Germinal center (tissue), 1 donor: ENCODE data around the gene COX17.

Source experiments
- DNase-seq: peaks from one replicate; pipeline ENCODE4 v3.0.0; 2012; ENCODE audit warnings: mixed read lengths, low spot score

Gene COX17

DNA sequence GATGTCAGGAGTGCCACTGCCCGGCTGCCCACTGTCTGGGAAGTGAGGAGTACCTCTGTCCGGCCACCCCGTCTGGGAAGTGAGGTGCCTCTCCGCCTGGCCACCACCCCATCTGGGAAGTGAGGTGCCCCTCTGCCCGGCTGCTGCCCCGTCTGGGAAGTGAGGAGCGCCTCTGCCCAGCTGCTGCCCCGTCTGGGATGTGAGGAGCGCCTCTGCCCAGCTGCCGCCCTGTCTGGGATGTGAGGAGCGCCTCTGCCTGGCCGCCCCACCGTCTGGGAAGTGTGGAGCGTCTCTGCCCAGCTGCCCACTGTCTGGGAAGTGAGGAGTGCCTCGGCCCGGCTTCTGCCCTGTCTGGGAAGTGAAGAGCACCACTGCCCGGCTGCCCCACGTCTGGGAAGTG lies 3.3 kb downstream of the COX17 start:
- no peak for DNase-seq

DNA sequence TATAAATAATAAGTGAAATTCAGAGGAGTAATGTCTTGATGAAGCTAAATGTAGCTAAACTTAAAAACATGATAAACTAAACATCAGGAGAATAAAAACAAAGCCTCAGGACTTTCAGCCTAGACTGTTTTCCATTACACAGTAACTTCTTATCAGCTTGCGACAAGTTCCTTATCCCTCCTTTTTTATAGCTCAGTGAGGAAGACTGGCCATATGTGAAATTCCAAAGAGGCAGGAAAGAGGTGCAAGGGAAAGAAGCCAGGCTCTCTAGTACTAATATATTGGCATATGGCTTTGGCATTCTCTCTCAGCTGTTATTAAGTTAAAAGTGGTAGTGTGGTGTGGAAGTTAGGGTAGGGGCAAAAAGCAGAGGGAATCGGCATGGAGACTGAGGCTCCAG lies 4.4 kb downstream of the COX17 start:
- DNase-seq, result no peak

DNA sequence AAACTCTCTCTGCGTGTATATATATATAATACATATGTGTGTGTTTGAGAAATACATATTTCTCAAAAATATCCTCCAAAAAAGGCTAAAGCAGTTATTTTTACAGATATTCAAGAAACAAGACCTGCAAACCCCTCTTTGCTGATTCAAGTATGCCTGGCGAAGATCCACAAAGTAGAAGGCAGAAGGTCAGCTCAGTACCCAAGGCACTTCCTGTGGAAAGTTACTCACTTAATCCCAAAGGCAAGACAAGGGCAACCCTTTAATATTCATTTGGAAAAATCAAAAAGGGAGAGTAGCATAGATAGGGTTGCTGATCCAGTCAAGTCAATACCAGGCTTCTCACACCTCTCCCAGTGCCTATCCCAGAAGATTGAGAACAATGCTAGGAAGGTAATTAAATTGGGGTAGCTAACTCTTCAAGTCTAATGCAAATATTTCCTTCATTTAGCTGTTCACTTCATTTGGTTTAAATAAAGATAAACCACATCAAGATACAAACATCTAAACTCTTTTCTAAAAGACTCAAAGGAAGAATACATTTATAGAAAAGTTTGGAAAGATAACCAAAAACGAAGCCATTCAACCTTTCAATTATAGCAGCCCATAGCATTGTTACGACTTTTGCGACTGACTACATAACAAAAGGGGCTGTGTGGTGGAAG lies 7.2 kb downstream of the COX17 start:
- no peak for DNase-seq

DNA sequence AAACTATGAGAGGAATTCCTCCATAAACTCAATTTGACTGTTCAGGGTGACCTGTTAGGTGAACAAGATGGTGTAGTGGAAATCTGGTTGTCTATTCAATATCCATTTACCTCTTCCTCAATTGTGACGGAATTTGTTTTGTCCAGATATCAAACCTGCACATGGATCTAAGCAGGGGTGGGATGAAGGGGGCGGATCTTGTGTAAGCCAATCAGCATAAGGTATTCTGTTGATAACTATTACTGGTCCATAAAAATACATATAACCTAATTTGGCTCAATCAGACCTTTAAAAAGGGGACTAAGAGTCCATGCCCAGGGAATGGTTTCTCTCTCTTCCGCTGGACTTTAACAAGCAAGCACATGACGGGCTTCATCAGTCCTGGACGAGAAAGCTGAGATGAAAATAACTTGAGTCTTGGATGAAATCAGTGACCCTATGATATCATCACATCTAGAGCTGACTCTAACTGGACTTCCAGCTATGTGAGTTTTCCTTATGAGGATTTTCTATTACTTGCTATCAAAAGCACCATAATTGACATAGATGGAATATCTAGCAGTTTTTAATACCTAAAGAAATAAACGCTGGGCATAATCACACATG lies 11.1 kb downstream of the COX17 start:
- DNase-seq, result no peak

DNA sequence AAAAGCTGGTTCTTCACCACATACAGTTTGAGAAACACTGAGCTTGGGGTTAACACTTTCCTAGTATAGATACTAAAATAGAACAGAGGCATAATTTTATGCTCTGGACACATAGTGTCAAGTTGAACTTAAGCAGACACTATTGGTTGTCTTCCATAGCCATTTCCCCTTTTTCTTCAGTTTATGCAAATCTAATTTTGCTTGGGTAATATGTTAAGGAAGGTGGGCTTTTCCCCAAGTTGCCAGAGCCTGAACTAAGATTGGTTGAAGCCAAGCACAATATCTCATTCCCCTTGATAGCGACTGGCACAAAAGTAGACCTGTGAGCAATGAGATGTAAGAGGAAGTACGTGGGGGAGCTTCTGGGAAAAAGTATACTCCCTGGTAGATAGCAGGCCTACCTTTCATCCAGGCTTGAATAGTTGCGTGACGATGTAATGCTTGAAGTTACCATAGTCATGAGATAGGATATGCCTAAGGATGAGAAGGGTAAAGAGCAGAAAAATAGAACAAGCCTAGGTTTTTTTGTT lies 12.3 kb downstream of the COX17 start:
- no peak for DNase-seq

DNA sequence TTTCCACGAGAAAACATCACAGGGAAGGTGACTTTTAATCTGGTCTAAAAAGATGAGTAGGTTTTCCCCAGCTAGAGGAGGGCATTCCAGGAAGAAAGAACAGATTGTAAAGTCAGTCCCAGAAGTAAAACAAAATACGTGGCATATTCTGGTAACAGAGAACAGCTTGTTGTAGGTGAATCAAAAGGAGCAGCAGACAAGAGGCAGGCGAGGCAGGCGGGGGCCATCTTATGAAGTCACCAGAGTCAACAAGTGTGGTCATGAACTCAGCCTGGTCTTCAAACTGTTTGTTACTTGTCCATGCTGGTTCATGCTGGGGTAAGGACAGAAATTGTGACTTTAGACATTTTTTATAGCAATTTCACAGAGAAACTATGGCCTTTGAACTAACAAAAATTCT lies 12.8 kb downstream of the COX17 start:
- no peak for DNase-seq

DNA sequence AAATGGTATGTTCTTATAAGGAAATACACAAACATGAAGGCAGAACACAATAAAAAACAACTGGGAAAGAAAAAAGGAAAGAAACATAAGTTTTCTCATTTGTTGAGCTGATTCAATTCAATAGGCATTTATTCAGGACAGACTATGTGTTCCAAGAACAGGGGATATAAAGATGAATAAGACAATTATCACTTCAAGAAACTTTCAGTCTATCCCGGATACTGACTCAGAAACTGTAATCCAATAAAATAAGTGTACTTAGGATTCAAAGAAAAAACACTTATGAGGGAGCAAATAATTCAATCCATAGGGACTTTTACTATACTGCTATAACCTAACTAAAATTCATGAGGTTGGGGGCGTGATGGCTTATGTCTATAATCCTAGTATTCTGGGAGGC lies 13.3 kb downstream of the COX17 start:
- DNase-seq, result no peak

DNA sequence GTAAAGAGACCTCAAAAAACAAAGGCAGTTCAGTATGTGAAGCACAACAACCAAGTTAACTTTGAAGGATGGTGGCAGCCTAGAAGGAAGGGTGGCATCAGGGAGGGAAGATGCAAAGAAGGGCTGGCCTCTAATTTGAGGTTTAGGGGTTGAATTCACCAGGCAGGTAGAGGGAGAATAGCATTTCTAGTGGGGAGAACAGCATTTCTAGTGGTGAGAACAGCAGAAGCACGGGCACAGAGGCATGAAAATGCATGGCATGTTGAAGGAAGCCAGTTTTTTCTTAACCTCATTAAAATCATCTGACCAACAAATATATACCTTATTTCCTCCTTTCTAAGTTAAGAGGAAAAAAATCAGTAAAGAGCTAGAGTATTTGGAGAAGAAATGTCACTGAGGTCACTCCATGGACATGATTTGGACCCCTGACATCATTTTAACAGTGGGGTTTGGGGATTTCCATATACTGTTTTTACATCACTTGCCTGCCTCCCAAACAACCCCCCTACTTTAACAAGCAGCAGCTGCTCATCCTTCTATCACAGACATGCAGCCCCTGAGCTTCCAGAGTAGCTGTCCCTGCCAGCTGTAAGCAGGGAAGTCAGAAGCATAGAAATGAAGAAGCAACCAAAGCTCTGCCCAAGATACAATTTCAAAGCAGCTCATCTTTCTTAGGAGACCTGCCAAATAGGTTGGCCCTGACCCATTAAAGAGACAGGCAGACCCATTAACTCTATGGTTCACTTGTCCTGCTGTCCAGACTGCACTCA lies 14.4 kb downstream of the COX17 start:
- DNase-seq, result no peak

DNA sequence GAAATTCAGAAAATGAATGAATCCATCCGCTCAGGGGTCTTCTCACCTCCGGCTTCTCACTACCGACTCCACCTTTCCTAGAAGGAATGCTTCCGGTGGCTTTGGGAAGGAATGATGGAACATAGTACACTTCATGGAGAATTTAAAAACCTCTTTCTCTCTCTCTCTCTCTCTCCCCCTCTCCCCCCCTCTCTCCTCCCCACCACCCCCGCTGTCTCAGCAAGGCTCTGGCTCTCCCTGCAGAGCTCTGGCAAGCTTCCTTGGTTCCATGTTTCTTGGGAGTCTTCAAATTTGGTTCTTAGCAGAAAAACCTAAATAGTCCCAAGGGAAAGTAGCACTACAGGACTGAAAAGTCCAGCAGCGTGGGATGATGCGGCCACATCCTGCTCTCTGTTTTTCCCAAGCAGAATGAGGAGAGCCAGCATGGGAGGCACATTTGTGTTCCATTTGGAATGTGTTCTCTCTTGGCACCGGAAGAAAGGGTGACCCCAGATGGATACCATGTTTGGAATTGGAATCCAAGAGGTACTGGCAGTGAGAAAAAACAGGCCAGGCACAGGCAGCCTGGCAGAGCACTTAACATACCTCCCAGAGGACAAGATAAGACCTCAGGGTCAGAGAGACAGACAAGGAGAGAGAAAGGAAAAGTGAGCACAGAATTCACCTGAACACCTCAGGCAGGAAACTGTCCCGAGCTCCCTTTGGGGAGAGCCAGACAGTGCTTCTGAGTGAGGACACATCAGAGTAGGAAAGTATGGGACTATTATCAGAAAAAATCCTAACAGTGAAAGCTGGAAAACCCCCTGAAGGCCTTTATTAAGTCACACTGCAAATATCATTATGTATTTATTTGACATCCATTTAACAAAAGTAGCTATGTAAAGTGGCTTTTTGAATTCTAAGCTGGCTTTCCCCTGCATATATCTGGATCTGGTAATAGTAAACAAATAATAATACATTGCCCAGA lies 16.4 kb downstream of the COX17 start, which contains the start of gene POPDC2:
TSS of gene POPDC2 (minus strand) at position 116 of the 967 bp plus-strand sequence. CDS start 166 bp downstream, outside the sequence.
- no peak for DNase-seq

DNA sequence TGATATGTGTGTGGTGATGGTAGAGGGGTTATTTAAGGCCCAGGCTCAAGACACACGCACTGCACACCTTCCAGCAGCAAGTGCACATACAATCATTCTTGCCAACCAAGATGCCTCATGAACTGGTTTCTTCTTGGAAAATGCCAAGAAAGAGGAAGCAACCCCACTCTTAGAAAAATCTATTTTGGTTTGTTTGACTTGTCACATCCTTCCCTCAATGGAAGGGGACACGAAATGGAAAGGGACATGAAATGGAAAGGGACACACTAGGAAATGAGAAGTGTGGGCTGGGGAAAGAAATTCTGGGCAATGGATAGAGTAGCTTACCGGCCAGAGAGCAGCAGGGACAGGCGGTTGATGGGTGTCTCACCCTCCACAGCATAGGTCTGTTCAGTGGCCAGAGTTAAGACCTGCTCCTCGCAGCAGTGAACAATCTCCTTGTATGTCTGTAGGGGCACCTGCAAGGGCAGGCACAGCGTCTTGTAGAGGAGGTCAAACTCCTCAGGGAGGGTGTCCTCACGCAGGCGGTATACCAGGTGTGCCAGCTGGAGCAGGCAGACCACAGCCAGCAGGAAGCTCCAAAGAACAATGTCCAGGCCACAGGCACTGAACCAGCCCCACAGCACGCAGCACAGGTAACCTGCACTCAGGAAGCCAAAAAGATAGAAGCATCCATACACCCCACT lies 17.5 kb downstream of the COX17 start:
- no peak for DNase-seq

DNA sequence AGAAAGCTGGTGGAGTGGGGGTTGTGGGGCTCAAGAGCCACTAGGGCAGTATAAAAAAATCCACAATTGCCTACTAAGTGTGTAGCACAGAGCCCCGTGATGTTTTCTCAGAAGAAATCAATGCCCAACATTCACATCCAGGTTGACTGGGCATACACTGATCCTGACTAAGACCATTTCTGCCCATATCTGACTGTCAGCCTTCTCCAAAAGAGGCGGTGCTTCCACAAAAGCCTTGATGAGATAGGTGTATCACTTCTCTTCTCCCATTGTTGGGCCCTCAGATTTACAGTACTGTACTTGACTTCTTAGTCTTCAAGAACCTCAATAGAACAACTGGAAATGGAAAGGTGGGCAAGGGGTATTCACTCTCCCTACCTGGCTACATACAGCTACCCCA lies 18.2 kb downstream of the COX17 start:
- DNase-seq, result no peak

DNA sequence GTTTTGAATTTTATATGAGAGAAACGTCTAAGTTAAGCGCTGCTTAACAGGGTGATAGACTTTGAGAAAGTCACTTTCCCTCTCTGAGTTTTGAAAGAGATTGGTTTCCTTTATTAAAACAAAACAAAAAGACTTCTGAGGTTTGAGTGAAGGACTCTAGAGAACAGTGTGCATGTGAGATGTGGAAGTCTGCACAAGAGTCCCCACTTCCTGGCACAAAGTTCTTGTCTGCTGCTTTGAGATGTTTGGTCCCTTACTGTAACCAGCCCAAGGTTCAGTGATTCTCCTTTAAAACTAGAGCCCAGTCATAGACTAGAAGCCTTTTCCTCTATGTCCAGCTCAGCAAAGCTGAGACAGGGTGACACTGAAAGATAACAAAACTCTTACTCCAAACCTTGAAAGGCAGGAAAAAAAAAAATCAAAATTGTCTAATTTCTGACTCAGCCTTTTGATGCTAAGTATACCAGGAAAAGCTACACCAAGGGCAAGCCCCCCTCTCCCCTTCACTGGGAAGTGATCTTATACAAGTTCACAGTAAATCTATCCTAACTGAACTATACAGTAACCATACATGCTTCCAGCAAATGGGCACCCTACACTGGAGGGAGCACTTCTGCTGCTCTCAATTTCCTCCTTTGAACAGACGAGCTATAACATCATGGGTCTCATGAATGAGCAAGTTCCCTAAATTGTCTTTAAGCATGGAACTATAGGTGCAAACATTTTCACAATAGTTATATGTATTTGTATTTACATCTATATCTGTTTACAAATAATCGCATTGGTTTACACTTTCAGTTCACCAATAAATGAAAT lies 19.1 kb downstream of the COX17 start:
- DNase-seq, result no peak

DNA sequence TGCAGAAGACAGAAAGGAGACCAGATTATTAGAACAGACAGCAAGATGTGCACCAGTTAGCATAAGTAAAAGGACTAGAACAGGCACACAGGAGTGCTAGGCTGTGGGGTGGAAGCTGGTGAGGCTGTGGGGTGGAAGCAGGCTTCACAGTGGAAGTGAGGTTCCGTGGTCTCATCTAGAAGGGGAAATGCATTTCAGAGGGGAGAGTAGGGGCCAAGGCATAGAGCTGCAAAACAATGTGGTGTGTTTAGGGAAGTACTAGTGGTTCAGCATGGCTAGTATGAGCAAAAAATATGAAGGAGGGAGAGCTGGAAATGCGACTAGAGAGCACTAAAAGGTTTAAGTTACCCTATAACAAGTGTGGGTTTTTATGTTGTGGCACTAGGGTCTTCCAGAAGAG lies 23.3 kb downstream of the COX17 start:
- DNase-seq, result no peak

DNA sequence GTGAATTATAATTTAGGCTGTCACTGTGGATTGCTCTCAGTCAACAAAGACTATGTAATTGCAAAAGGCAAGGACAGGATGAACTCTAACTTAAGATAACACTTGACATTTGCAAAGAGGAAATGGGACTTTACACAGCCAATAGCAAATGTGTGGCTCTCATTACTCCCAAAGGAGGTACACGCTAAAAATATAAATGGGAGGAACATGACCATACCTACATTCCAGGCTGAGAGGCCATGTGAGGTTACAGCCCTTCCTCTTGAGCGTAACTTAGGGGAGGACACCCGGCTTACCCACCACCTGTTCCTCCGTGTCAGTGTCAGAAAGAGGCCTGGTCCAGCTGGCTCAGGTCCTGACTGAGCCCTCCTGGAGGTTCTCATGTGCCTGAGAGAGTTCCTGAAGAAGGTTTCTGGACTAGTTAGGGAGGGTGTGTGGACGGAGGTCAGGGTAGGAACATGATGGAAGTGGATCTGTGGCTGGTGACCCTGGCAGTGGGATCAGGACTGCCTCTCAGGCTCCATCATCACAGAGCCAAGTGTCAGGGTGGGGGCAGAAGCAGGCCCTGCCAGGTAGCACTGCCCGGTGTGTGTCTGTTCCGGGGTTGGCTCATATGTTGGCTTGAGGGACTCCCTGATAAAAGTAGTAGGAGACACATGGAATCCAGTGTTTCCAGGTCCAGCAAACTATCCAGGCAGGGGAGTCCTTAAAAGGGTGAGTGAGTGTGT lies 24.7 kb downstream of the COX17 start:
- DNase-seq, result no peak

DNA sequence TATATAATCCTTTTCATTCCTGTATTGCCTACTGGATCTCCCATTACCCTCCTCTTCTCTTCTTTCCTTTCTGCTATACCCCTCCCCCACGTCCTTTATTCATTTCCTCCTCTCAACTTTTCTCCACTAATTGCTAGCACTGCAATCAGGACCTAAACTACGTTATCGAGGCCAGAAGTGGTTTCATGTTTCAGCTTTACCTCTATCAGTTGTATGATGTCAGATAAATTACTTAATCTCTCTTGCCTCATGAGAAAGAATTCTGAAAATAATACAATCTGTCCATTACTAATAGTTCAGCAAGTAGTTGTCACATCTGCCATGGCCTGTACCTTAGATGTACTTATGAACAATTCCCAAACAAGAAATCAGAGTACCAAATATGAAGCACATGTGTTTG lies 27.4 kb downstream of the COX17 start:
- no peak for DNase-seq

DNA sequence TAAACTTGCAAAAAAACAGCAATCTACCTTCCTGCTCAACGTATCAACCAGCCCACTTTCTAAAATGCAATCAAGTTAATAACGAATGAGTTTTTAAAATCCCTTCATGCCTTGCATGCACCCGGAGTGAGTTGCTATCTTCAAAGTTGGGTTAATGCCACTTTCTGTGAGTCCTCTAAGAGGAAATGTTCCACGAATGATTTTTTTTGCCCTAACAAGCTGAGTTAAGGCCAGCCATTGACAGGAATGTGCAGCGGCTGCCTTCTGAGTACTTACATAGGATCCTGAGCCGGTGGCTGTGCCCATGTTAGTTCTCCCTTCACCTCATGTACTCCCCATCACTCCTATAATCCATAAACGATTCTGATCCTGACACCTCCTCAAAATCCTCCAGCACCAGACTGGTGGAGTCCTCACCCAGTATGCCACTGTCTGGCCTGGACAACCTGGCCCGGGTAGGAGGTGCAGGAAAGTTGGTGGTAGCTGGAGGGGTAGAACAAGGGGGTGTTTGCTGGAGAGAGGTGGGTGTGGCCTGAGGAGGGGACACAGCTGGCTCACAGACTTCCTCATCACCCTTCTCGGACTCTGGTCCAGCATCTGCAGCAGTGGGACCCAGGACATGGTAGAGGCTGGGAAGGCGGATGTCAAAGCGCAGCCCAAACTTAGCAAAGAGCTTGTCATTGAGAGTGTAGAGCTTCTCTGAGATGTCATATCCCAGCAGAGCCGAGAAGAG lies 29.2 kb downstream of the COX17 start:
- no peak for DNase-seq

DNA sequence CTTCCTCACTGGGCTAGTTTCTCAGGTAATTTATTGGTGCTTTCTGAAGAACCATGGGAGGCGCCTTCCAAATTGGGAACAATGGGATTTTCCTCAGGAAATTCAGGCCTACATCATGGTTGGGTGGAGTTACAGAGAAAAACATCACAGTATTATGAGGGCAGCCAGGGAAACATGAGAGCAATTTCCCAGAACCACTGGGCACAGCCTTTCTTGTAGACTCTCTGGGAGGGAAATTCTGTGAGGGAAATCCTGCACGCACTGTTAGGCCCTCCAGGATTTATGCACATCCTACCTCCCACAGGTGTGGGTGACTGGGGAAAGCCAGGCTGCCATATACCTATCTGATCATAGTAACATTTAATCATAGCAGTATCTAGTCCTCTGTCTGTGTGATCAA lies 30.0 kb downstream of the COX17 start:
- no peak for DNase-seq

DNA sequence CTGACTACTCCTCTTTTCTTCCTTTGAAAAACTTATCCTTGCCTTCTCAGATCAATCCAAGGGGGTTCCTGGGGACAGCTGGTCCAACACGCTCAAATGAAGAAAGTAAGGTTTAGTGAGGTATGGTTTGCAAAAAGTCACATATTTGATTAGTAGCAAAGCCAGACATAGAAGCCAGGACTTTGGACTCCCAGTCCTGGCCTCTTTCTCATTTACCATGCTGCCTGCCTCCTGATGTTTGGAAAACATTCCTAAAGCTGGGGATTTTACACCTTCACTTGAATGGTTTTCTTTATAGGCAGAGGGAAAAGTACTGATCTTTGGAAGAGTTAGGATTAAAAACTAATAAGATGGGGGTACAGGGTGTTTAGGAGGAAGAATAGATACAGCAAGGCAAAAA lies 31.4 kb downstream of the COX17 start:
- DNase-seq, result no peak

DNA sequence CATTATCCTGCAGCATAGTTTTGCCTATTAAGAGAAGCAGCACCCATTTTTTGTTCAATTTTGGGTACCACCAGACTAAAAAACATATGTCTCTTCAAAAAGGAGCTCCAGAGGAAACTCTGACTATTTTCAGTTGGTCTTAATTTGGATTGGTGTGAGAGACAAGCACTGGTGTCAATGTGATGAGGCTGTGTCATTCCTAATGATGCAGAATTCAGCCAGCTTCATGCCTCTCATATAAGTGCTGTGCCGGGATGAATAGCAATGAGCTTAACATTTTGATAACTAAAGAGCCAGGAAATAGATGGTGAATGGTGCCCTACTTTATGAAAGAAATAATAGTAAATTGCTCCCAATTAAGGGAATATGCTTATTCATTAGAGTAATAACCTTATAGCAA lies 32.7 kb downstream of the COX17 start:
- no peak for DNase-seq
